Bronchial epithelial cell (primary cell): ENCODE measurements around the gene SLC6A9. TPM values are rescaled to one million over a fixed set of nuclear protein-coding genes. Genes with fewer than 3 reads are reported as not detected.

Source experiments
- DNase-seq: peaks from one replicate; pipeline ENCODE4 v3.0.0-alpha.2; 2010; ENCODE audit warnings: low read depth
- FAIRE-seq: peaks from 2 replicates; lab custom pipeline; 2011; peaks lifted over from hg19 to GRCh38; lab: Jason Lieb, UNC
- H3K27me3 ChIP-seq: 2 replicates; pipeline ENCODE4 v1.5.1; 2011; ENCODE audit warnings: low read length; ENCODE audit not compliant: control insufficient read depth, insufficient read depth
- H3K36me3 ChIP-seq: 2 replicates; pipeline ENCODE4 v1.5.1; 2011; ENCODE audit warnings: low read length; ENCODE audit not compliant: control insufficient read depth, insufficient read depth
- H3K4me3 ChIP-seq: 2 replicates; pipeline ENCODE4 v1.5.1; 2011; ENCODE audit warnings: mild to moderate bottlenecking, low read depth, low read length, control low read depth
- CTCF ChIP-seq: IDR thresholded peaks from 2 replicates; pipeline ENCODE4 v1.5.1; 2011; ENCODE audit warnings: mild to moderate bottlenecking, moderate library complexity, low read length, control low read depth, inconsistent platforms; ENCODE audit not compliant: insufficient read depth, severe bottlenecking
- total RNA-seq: library from RNA; depleted of rRNA; stranded (reverse); fragments of >200 nt; gene quantifications from 2 replicates; pipeline ENCODE4 v1.2.1, GENCODE V29; 2014

The SLC6A9 gene
- 13.4 and 21.9 TPM in 2 replicates for total RNA-seq

- peak within 1 kb of the TSS; percentile 88 for H3K4me3 ChIP-seq
- no peak for TF ChIP-seq CTCF
- H3K27me3 ChIP-seq = no peaks in the 10 kb centered on the region
- FAIRE-seq (peak; percentile 28), DNase-seq (peak; percentile 29)
- no peaks in the 10 kb centered on the region for H3K36me3 ChIP-seq
Observed at GRCh38 chr1:44031252-44032169, at the start of gene SLC6A9. Gene SLC6A9, minus strand, starts transcription at chr1:44031462. Its CDS starts 7,185 bp downstream, at chr1:44024277.

GRCh38 chr1:44079566-44079965 lies 48.3 kb upstream of the SLC6A9 start:
- FAIRE-seq = no peak
- no peak overlapping the region for H3K4me3 ChIP-seq
- no peak for DNase-seq
- no peaks in the 10 kb centered on the region for H3K27me3 ChIP-seq
- no peak for TF ChIP-seq CTCF
- H3K36me3 ChIP-seq = no peaks in the 10 kb centered on the region

GRCh38 chr1:44078104-44078503 lies 46.8 kb upstream of the SLC6A9 start:
- Histone ChIP-seq H3K36me3 (no peaks in the 10 kb centered on the region), H3K27me3 (no peaks in the 10 kb centered on the region), H3K4me3 (no peak overlapping the region)
- no peak for FAIRE-seq
- TF ChIP-seq CTCF = no peak
- DNase-seq = no peak

- TF ChIP-seq CTCF = no peak
- Histone ChIP-seq H3K36me3 (no peaks in the 10 kb centered on the region), H3K27me3 (no peaks in the 10 kb centered on the region), H3K4me3 (no peak overlapping the region)
- FAIRE-seq (no peak), DNase-seq (peak; percentile 5)
Observed at GRCh38 chr1:44077421-44077820, 46.2 kb upstream of the SLC6A9 start.

- DNase-seq (peak; percentile 36), FAIRE-seq (peak; percentile 81)
- H3K36me3 ChIP-seq = no peaks in the 10 kb centered on the region
- H3K4me3 ChIP-seq = no peak overlapping the region
- no peaks in the 10 kb centered on the region for H3K27me3 ChIP-seq
- TF ChIP-seq CTCF = no peak
Observed at GRCh38 chr1:44076066-44076465, 44.8 kb upstream of the SLC6A9 start.

GRCh38 chr1:44074415-44074814 lies 43.2 kb upstream of the SLC6A9 start:
- no peak overlapping the region for H3K4me3 ChIP-seq
- no peak for TF ChIP-seq CTCF
- H3K36me3 ChIP-seq = no peaks in the 10 kb centered on the region
- H3K27me3 ChIP-seq = no peaks in the 10 kb centered on the region
- no peak for FAIRE-seq
- no peak for DNase-seq
